ENCODE data around the gene ATP5PO. TPM values are rescaled to one million over a fixed set of nuclear protein-coding genes. Genes with fewer than 3 reads are reported as not detected.

Gene ATP5PO
- total RNA-seq, 1 experiment from 2014 or later = 386 TPM

GRCh38 chr21:33936301-33937038, 20.9 kb upstream of the ATP5PO start:
- Histone ChIP-seq H3K9me2 (replicated peaks; ENCODE audit: low read length) (no peaks in the 10 kb centered on the region), H3K4me2 (ENCODE audit: low read length) (no peak overlapping the region), H3K79me2 (ENCODE audit: low read length) (peaks cover 35% of the 10 kb centered on the region), H3K9ac (ENCODE audit: low read length) (no peak overlapping the region), H3K27ac (ENCODE audit: low read length) (no peak overlapping the region), H3K4me3 (ENCODE audit: low read length) (no peak overlapping the region), H4K20me1 (ENCODE audit: low read length) (no peaks in the 10 kb centered on the region), H3K27me3 (ENCODE audit: low read length) (no peaks in the 10 kb centered on the region), H3F3A (ENCODE audit: low read length, unreplicated experiment) (no peaks in the 10 kb centered on the region), H3K9me3 (ENCODE audit: low read length) (no peaks in the 10 kb centered on the region), H2AFZ (ENCODE audit: low read length) (no peak overlapping the region), H3K36me3 (ENCODE audit: low read depth, low read length) (no peaks in the 10 kb centered on the region), H3K4me1 (ENCODE audit: insufficient read depth, low read length) (peaks cover 13% of the 10 kb centered on the region)
- ChIA-PET POLR2A (ENCODE audit: unreplicated experiment) (interaction anchor here (1.0 kb wide), 1 partner anchor 11 kb away, joined by 3 read pairs; no protein-coding TSS in a partner anchor), CTCF (no interaction called here)
- TF ChIP-seq EZH2 (IDR thresholded peaks at IDR 0.05; ENCODE audit: low read length, unreplicated experiment) (no peak), EZH2phosphoT487 (IDR thresholded peaks at IDR 0.05; ENCODE audit: borderline replicate concordance, low read length) (no peak), CTCF (conservative IDR thresholded peaks at IDR 0.05; ENCODE audit: low read depth, low read length) (no peak)
- BruUV-seq (replicated peaks) = no TSS peak
- intact Hi-C loops (cut with micrococcal nuclease) = no loop called here
- no peak for ATAC-seq
- no peak for DNase-seq

GRCh38 chr21:33932731-33933130, 17.1 kb upstream of the ATP5PO start:
- H3K27me3 ChIP-seq (ENCODE audit: low read length) = no peaks in the 10 kb centered on the region
- DNase-seq (no peak), ATAC-seq (no peak)
- peak overlapping the region; percentile 88 for H3K4me3 ChIP-seq (ENCODE audit: low read length)
- H3K79me2 ChIP-seq (ENCODE audit: low read length) = peaks cover 35% of the 10 kb centered on the region
- H3K4me1 ChIP-seq (ENCODE audit: insufficient read depth, low read length) = peaks cover 13% of the 10 kb centered on the region
- POLR2A ChIA-PET (ENCODE audit: unreplicated experiment) = interaction anchor here (0.6 kb wide), 1 partner anchor 10 kb away, joined by 4 read pairs; no protein-coding TSS in a partner anchor
- no peaks in the 10 kb centered on the region for H3K9me3 ChIP-seq (ENCODE audit: low read length)
- H3K36me3 ChIP-seq (ENCODE audit: low read depth, low read length) = no peaks in the 10 kb centered on the region
- CTCF ChIA-PET = interaction anchor here (0.5 to 0.9 kb wide), 2 partner anchors 9 to 269 kb away, joined by 3 to 4 read pairs; no protein-coding TSS in a partner anchor
- no peaks in the 10 kb centered on the region for H4K20me1 ChIP-seq (ENCODE audit: low read length)
- H3K4me2 ChIP-seq (ENCODE audit: low read length) = peak overlapping the region; percentile 85
- no peaks in the 10 kb centered on the region for H3F3A ChIP-seq (ENCODE audit: low read length, unreplicated experiment)
- H3K9me2 ChIP-seq (replicated peaks; ENCODE audit: low read length) = no peaks in the 10 kb centered on the region
- H3K27ac ChIP-seq (ENCODE audit: low read length) = no peak overlapping the region
- no TSS peak for BruUV-seq (replicated peaks)
- H3K9ac ChIP-seq (ENCODE audit: low read length) = peak overlapping the region; percentile 89
- no peak for TF ChIP-seq EZH2 (IDR thresholded peaks at IDR 0.05; ENCODE audit: low read length, unreplicated experiment)
- no peak for TF ChIP-seq EZH2phosphoT487 (IDR thresholded peaks at IDR 0.05; ENCODE audit: borderline replicate concordance, low read length)
- TF ChIP-seq CTCF (conservative IDR thresholded peaks at IDR 0.05; ENCODE audit: low read depth, low read length) = no peak
- intact Hi-C loops (cut with micrococcal nuclease) = loop anchor here (2.0 kb wide), 1 partner anchor 14 kb away; no protein-coding TSS in a partner anchor
- H2AFZ ChIP-seq (ENCODE audit: low read length) = no peak overlapping the region
